ENCODE measurements around the gene PDE4DIP.
"Not testable (repeated sequence)": the region's sequence is repeated elsewhere in the genome, so short reads cannot be mapped to it uniquely, and the experiment has no call there.

GRCh38 chr1:148890075-148890568 is 45.9 kb downstream of the PDE4DIP start:
- TF ChIP-seq, protein P1, sequence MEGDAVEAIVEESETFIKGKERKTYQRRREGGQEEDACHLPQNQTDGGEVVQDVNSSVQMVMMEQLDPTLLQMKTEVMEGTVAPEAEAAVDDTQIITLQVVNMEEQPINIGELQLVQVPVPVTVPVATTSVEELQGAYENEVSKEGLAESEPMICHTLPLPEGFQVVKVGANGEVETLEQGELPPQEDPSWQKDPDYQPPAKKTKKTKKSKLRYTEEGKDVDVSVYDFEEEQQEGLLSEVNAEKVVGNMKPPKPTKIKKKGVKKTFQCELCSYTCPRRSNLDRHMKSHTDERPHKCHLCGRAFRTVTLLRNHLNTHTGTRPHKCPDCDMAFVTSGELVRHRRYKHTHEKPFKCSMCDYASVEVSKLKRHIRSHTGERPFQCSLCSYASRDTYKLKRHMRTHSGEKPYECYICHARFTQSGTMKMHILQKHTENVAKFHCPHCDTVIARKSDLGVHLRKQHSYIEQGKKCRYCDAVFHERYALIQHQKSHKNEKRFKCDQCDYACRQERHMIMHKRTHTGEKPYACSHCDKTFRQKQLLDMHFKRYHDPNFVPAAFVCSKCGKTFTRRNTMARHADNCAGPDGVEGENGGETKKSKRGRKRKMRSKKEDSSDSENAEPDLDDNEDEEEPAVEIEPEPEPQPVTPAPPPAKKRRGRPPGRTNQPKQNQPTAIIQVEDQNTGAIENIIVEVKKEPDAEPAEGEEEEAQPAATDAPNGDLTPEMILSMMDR (IDR thresholded peaks at IDR 0.05): not testable (repeated sequence)
- TF ChIP-seq POLR2A (IDR thresholded peaks at IDR 0.05): not testable (repeated sequence)
